Smooth muscle cell of trachea (primary cell): ENCODE results near the gene NRAP. TPM values are rescaled to one million over a fixed set of nuclear protein-coding genes. Genes with fewer than 3 reads are reported as not detected.

Source experiments
- total RNA-seq: library from RNA; depleted of rRNA; stranded (reverse); fragments of >200 nt; gene quantifications from 2 replicates; pipeline ENCODE4 v1.2.1, GENCODE V29; 2014

Gene NRAP
- not detected in 2 replicates for total RNA-seq

GRCh38 chr10:113663908-113664307 lies at the start of gene NRAP:
Gene NRAP (minus strand): TSS chr10:113664041. CDS start chr10:113663882, 159 bp downstream.

GRCh38 chr10:113679463-113680189 lies 15.8 kb upstream of the NRAP start, which contains the start of gene CASP7:
Gene CASP7 (plus strand): TSS chr10:113679912. CDS start chr10:113697494, 17,582 bp downstream.

GRCh38 chr10:113552701-113553100 lies 111.1 kb downstream of the NRAP start, which contains the start of gene HABP2:
Gene HABP2 (plus strand): TSS chr10:113553053. CDS start chr10:113553122, 69 bp downstream.

Other genes with a start within 250 kb of the NRAP start
- not detected in 2 replicates for gene HABP2, start 111.0 kb downstream of the NRAP start, total RNA-seq
- 29.2 and 35.6 TPM in 2 replicates for gene CASP7, start 15.9 kb upstream of the NRAP start, total RNA-seq
- under 0.01 TPM in 1 of 2 replicates, not detected in the other for gene PLEKHS1, start 87.6 kb upstream of the NRAP start, total RNA-seq
- gene DCLRE1A, start 190.0 kb upstream of the NRAP start, total RNA-seq, result 4.8 and 8.3 TPM in 2 replicates
- gene NHLRC2, start 190.6 kb upstream of the NRAP start, total RNA-seq, result 8.4 and 12.8 TPM in 2 replicates